ENCODE data around the gene ARHGEF12. TPM values are rescaled to one million over a fixed set of nuclear protein-coding genes. Genes with fewer than 3 reads are reported as not detected.
A peak's percentile ranks its signal among the peaks of the same experiment; 100 is the strongest.

Gene ARHGEF12
- total RNA-seq, 4 donors from 2014 or later, result 75.9 to 116 (median 94.3) TPM

DNA sequence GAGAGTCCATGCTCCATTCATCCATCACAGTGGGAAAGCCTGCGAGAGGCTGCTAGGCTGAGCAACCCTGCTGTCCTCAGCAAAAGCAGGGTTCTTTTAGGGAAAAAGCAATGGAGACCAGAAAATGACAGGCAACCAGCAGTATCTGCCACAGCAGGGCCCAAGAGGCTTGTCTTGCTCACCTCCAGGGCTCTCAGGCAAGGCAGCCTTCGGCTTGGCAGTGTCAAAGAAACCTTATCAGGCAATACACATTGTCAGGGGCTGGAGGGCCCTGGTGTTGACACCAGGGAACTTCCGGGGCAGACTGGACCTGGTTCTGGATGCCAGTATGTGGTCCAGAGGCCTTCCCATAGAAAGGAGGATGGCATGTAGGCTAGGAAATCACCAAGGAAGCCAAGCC lies 21.4 kb upstream of the ARHGEF12 start:
- H3K4me1 ChIP-seq, result peaks cover 10 to 21% (median 15%) of the 10 kb centered on the region in 4 donors
- no peak overlapping the region for H3K4me3 ChIP-seq
- no peak for DNase-seq
- intact Hi-C loops (cut with DNase I; ENCODE audit: low total_unique reads) (no loop called here), in situ Hi-C loops (cut with MboI; ENCODE audit: low pct_ligation_motif_present in 1 of 4, low pct_unique_long_range_greater_than_20kb in 1 of 4, low sequenced_read_pairs in 3 of 4) (no loop called here)
- H3K36me3 ChIP-seq, result no peaks in the 10 kb centered on the region
- peaks cover 4% of the 10 kb centered on the region for H3K27me3 ChIP-seq
- WGBS, 2 donors (ENCODE audit: low coverage in 1 of 2), result 82% methylated on average over 3 of the region's 3 CpGs; no CpG with 5 or more reads in 1 of the 2 donors
- no peak overlapping the region for H3K27ac ChIP-seq
- TF ChIP-seq, protein P1, sequence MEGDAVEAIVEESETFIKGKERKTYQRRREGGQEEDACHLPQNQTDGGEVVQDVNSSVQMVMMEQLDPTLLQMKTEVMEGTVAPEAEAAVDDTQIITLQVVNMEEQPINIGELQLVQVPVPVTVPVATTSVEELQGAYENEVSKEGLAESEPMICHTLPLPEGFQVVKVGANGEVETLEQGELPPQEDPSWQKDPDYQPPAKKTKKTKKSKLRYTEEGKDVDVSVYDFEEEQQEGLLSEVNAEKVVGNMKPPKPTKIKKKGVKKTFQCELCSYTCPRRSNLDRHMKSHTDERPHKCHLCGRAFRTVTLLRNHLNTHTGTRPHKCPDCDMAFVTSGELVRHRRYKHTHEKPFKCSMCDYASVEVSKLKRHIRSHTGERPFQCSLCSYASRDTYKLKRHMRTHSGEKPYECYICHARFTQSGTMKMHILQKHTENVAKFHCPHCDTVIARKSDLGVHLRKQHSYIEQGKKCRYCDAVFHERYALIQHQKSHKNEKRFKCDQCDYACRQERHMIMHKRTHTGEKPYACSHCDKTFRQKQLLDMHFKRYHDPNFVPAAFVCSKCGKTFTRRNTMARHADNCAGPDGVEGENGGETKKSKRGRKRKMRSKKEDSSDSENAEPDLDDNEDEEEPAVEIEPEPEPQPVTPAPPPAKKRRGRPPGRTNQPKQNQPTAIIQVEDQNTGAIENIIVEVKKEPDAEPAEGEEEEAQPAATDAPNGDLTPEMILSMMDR (IDR thresholded peaks at IDR 0.05), result no peak
- TF ChIP-seq EP300 (IDR thresholded peaks at IDR 0.05; ENCODE audit: low read depth), result no peak
- TF ChIP-seq POLR2A (IDR thresholded peaks at IDR 0.05), result no peak
- no peak for TF ChIP-seq POLR2AphosphoS5 (IDR thresholded peaks at IDR 0.05)
- H3K9me3 ChIP-seq, result no peaks in the 10 kb centered on the region

DNA sequence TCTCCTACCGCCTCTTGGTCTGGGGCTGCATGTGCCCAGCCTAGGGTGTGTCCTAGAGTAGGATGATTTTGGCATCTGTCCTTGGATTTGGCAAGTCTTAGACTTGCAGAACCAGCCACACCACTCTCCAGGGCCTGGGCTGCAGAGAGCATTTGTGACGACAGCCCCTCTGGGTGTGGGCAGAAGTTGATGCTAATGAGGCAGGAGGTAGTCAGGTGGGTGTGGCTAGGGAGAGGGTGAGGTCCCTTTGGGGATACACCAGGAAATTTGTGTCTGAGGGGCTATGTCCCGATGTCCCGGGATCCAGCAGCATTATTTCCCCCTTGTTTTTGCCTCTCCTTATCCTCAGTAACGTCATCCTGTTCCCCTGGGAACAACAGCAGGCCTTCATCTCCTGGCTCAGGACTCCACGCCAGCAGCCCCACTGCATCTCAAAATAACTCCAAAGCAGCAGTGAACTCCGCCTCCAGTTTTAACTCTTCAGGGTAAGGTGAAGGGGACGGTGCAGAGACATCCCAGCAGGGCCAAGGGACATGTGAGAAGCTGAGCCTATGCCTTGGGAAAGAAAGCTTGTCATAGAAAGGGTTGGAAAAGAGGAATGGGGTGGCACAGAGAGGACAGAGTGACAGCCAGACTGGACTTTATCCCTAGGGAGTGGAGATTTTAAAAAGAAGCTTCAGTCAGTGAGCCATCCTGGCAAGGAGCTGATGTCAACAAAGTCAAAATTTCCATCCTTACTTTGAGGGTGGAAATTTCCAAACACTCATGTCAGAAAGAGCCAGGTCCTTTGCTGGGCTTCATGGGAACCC lies 19.1 kb upstream of the ARHGEF12 start:
- in situ Hi-C loops (cut with MboI; ENCODE audit: low pct_ligation_motif_present in 1 of 4, low pct_unique_long_range_greater_than_20kb in 1 of 4, low sequenced_read_pairs in 3 of 4) (no loop called here), intact Hi-C loops (cut with DNase I; ENCODE audit: low total_unique reads) (no loop called here)
- H3K4me3 ChIP-seq, result no peak overlapping the region
- peaks cover 10 to 17% (median 12%) of the 10 kb centered on the region in 4 donors for H3K4me1 ChIP-seq
- 11 to 19% methylated on average over 5 to 8 of the region's 8 CpGs for WGBS, 2 donors (ENCODE audit: low coverage in 1 of 2)
- H3K36me3 ChIP-seq, result no peaks in the 10 kb centered on the region
- H3K27me3 ChIP-seq, result peaks cover 4% of the 10 kb centered on the region
- peak; percentile 90 for DNase-seq
- H3K9me3 ChIP-seq, result no peaks in the 10 kb centered on the region
- TF ChIP-seq POLR2A (IDR thresholded peaks at IDR 0.05), result no peak
- TF ChIP-seq POLR2AphosphoS5 (IDR thresholded peaks at IDR 0.05), result peak in 2 of 3 donors; percentile 42 to 71
- H3K27ac ChIP-seq, result peak overlapping the region; percentile 56 to 65 (median 62)

DNA sequence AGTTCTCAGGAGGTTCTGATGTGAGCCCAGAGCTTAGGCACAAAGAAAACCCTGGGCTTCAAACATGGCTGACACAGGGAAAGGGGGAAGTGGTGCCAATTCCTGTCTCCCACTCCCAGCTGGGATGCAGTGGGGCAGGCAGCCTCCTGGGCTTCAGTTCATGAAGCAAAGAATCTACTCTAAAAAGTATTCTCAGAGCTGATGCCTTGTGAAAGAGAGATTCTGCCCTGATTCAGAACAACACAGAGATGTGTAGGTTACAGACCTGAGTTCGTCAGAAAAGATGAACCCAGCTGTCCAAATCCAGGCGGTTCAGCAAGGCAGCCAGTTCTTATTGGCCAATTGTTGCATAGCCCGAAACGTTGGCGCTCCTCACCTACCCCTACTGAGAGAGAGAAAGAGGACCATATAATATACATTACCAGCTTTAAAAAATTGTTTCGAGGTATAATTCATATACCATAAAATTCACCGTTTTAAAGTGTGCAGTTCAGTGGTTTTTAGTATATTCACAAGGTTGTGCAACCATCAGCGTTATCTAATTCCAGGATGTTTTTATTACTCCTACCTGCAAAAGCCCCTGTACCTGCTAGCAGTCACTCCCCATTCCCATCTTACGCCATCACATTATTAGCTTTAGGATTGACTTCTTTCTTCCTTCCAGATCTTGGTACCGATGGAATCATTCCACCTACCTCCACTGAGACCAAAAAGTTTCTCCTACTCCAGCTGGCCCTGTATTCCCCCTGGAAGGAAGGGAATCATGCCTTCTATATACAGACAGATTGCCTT lies 18.3 kb upstream of the ARHGEF12 start:
- H3K9me3 ChIP-seq, result no peaks in the 10 kb centered on the region
- peaks cover 10 to 17% (median 12%) of the 10 kb centered on the region in 4 donors for H3K4me1 ChIP-seq
- DNase-seq, result no peak
- in situ Hi-C loops (cut with MboI; ENCODE audit: low pct_ligation_motif_present in 1 of 4, low pct_unique_long_range_greater_than_20kb in 1 of 4, low sequenced_read_pairs in 3 of 4), result no loop called here
- H3K27me3 ChIP-seq, result peaks cover 4% of the 10 kb centered on the region
- TF ChIP-seq POLR2A (IDR thresholded peaks at IDR 0.05), result no peak
- no peak overlapping the region for H3K4me3 ChIP-seq
- intact Hi-C loops (cut with DNase I; ENCODE audit: low total_unique reads), result no loop called here
- no peaks in the 10 kb centered on the region for H3K36me3 ChIP-seq
- 82 to 95% methylated on average over 9 to 10 of the region's 10 CpGs for WGBS, 2 donors (ENCODE audit: low coverage in 1 of 2)
- peak overlapping the region; percentile 56 to 65 (median 62) for H3K27ac ChIP-seq

DNA sequence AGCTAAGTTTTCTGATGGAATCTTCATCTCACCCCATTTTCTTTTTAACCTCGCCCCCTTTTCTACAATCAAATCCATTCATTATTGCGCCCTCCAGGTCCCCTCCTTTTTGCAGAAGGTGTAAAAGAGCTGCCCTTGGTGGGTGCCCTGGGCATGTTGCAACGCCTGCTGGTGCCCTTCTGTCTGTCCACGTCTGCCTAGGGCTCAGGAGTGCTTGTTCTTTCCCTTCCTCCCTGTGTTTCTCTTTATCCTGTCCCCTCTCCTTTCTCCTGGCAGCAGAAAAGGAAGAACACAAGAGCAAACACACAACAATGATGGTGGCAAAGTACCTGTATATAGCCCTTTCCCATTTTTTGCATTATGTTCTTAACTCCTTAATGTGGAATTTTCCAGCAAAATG lies 17.3 kb upstream of the ARHGEF12 start:
- Histone ChIP-seq H3K9me3 (no peaks in the 10 kb centered on the region), H3K4me3 (no peak overlapping the region), H3K27me3 (peaks cover 12% of the 10 kb centered on the region), H3K4me1 (peaks cover 10 to 17% (median 12%) of the 10 kb centered on the region in 4 donors), H3K27ac (no peak overlapping the region), H3K36me3 (no peaks in the 10 kb centered on the region)
- intact Hi-C loops (cut with DNase I; ENCODE audit: low total_unique reads) (no loop called here), in situ Hi-C loops (cut with MboI; ENCODE audit: low pct_ligation_motif_present in 1 of 4, low pct_unique_long_range_greater_than_20kb in 1 of 4, low sequenced_read_pairs in 3 of 4) (no loop called here)
- TF ChIP-seq, protein P1 (IDR thresholded peaks at IDR 0.05), result no peak
- TF ChIP-seq POLR2AphosphoS5 (IDR thresholded peaks at IDR 0.05), result no peak
- TF ChIP-seq POLR2A (IDR thresholded peaks at IDR 0.05), result no peak
- no peak for TF ChIP-seq EP300 (IDR thresholded peaks at IDR 0.05; ENCODE audit: low read depth)
- WGBS, 2 donors (ENCODE audit: low coverage in 1 of 2), result 81 to 100% methylated on average over 1 to 4 of the region's 4 CpGs
- DNase-seq, result no peak

Measured in transverse colon (tissue), 4 donors.